ENCODE data around the gene KNL1. TPM values are rescaled to one million over a fixed set of nuclear protein-coding genes. Genes with fewer than 3 reads are reported as not detected.
"Not testable (repeated sequence)": the region's sequence is repeated elsewhere in the genome, so short reads cannot be mapped to it uniquely, and the experiment has no call there.

KNL1 gene
- total RNA-seq, 1 experiment from 2014 or later = 27.5 TPM

GRCh38 chr15:40575113-40575512 is 18.9 kb upstream of the KNL1 start:
- POLR2A ChIA-PET (ENCODE audit: unreplicated experiment) = no interaction called here
- Histone ChIP-seq H3K27me3 (ENCODE audit: insufficient read depth, low read depth) (no peaks in the 10 kb centered on the region), H3K9me2 (ENCODE audit: insufficient read depth) (no peaks in the 10 kb centered on the region), H2AFZ (no peak overlapping the region), H3K4me3 (no peak overlapping the region), H3K27ac (no peak overlapping the region), H3K9me3 (ENCODE audit: insufficient read depth, low read depth) (no peaks in the 10 kb centered on the region), H3K79me2 (ENCODE audit: low read depth) (peaks cover 14% of the 10 kb centered on the region), H3K36me3 (ENCODE audit: low read depth) (peaks cover 13% of the 10 kb centered on the region; the same call in 1 of the 2 replicates), H3K4me2 (no peak overlapping the region), H3K4me1 (replicated peaks; ENCODE audit: insufficient read depth) (peaks cover 7% of the 10 kb centered on the region; the same call in 1 of the 2 replicates), H4K20me1 (ENCODE audit: insufficient read depth) (no peaks in the 10 kb centered on the region), H3F3A (ENCODE audit: insufficient read depth, low read depth) (no peaks in the 10 kb centered on the region)
- no peak for DNase-seq
- intact Hi-C loops (cut with micrococcal nuclease; ENCODE audit: unreplicated experiment) = no loop called here
- BruUV-seq (replicated peaks) = no TSS peak
- TF ChIP-seq CTCF (conservative IDR thresholded peaks at IDR 0.05) (no peak), EZH2 (IDR thresholded peaks at IDR 0.05; ENCODE audit: low read depth) (no peak)
- CTCF ChIA-PET = no interaction called here

- POLR2A ChIA-PET (ENCODE audit: unreplicated experiment) = interaction anchor here (0.7 kb wide), 1 partner anchor 12 kb away, joined by 5 read pairs; the partner anchor contains the start of gene CCDC32
- H3F3A ChIP-seq (ENCODE audit: insufficient read depth, low read depth); H3K4me2 ChIP-seq; H3K4me3 ChIP-seq; intact Hi-C loops (cut with micrococcal nuclease; ENCODE audit: unreplicated experiment); H3K9me3 ChIP-seq (ENCODE audit: insufficient read depth, low read depth); H3K9me2 ChIP-seq (ENCODE audit: insufficient read depth); CTCF ChIA-PET; H3K4me1 ChIP-seq (replicated peaks; ENCODE audit: insufficient read depth); H3K27me3 ChIP-seq (ENCODE audit: insufficient read depth, low read depth); H3K79me2 ChIP-seq (ENCODE audit: low read depth); H2AFZ ChIP-seq; H4K20me1 ChIP-seq (ENCODE audit: insufficient read depth); H3K27ac ChIP-seq; BruUV-seq (replicated peaks); DNase-seq; H3K36me3 ChIP-seq (ENCODE audit: low read depth): not testable (repeated sequence)
Measured at GRCh38 chr15:40576914-40577313, 17.1 kb upstream of the KNL1 start.

- Histone ChIP-seq H3K79me2 (ENCODE audit: low read depth) (no peaks in the 10 kb centered on the region), H3K27me3 (ENCODE audit: insufficient read depth, low read depth) (no peaks in the 10 kb centered on the region), H3K4me3 (no peak overlapping the region), H4K20me1 (ENCODE audit: insufficient read depth) (no peaks in the 10 kb centered on the region), H2AFZ (no peak overlapping the region), H3K27ac (no peak overlapping the region), H3K4me1 (replicated peaks; ENCODE audit: insufficient read depth) (no peaks in the 10 kb centered on the region), H3K9me2 (ENCODE audit: insufficient read depth) (no peaks in the 10 kb centered on the region), H3F3A (ENCODE audit: insufficient read depth, low read depth) (peaks cover 8% of the 10 kb centered on the region), H3K4me2 (no peak overlapping the region), H3K36me3 (ENCODE audit: low read depth) (0 out of 2 replicates have a peak, but pooled peaks cover under 1% of the 10 kb centered on the region), H3K9me3 (ENCODE audit: insufficient read depth, low read depth) (no peaks in the 10 kb centered on the region)
- intact Hi-C loops (cut with micrococcal nuclease; ENCODE audit: unreplicated experiment) = no loop called here
- BruUV-seq (replicated peaks) = no TSS peak
- no peak for DNase-seq
- CTCF ChIA-PET = no interaction called here
- TF ChIP-seq CTCF (conservative IDR thresholded peaks at IDR 0.05) = no peak
- no peak for TF ChIP-seq EZH2 (IDR thresholded peaks at IDR 0.05; ENCODE audit: low read depth)
- POLR2A ChIA-PET (ENCODE audit: unreplicated experiment) = no interaction called here
Measured at GRCh38 chr15:40578892-40579291, 15.2 kb upstream of the KNL1 start.

- H3K27me3 ChIP-seq (ENCODE audit: insufficient read depth, low read depth); H3K9me3 ChIP-seq (ENCODE audit: insufficient read depth, low read depth); H4K20me1 ChIP-seq (ENCODE audit: insufficient read depth); H3K36me3 ChIP-seq (ENCODE audit: low read depth); H3K27ac ChIP-seq; H3K9me2 ChIP-seq (ENCODE audit: insufficient read depth); BruUV-seq (replicated peaks); H3K79me2 ChIP-seq (ENCODE audit: low read depth); intact Hi-C loops (cut with micrococcal nuclease; ENCODE audit: unreplicated experiment); DNase-seq; H2AFZ ChIP-seq; H3K4me3 ChIP-seq; H3K4me2 ChIP-seq; CTCF ChIA-PET; H3K4me1 ChIP-seq (replicated peaks; ENCODE audit: insufficient read depth): not testable (repeated sequence)
- H3F3A ChIP-seq (ENCODE audit: insufficient read depth, low read depth) = peaks cover 17% of the 10 kb centered on the region
- POLR2A ChIA-PET (ENCODE audit: unreplicated experiment) = interaction anchor here (0.6 kb wide), 1 partner anchor 13 kb away, joined by 15 read pairs; no protein-coding TSS in a partner anchor
Measured at GRCh38 chr15:40581796-40582195, 12.3 kb upstream of the KNL1 start.

Measured in PC-9 (cell line).